ENCODE results near the gene MTAP. TPM values are rescaled to one million over a fixed set of nuclear protein-coding genes. Genes with fewer than 3 reads are reported as not detected.

The MTAP gene
- total RNA-seq, 1 experiment from 2014 or later = 326 TPM

- TF ChIP-seq CEBPB (IDR thresholded peaks at IDR 0.05; ENCODE audit: low read depth) = no peak
- no peak for TF ChIP-seq POLR2AphosphoS5 (IDR thresholded peaks at IDR 0.05; ENCODE audit: low read depth, low read length)
- no peak for TF ChIP-seq EZH2 (IDR thresholded peaks at IDR 0.05)
- no peak for TF ChIP-seq ATF3 (IDR thresholded peaks at IDR 0.05)
- no peak for TF ChIP-seq ZFX (IDR thresholded peaks at IDR 0.05)
- TF ChIP-seq TCF7L2 (IDR thresholded peaks at IDR 0.05; ENCODE audit: borderline replicate concordance, extremely low read depth, insufficient read depth, insufficient read length) = no peak
- no peak for TF ChIP-seq ZBTB33 (IDR thresholded peaks at IDR 0.05; ENCODE audit: extremely low read depth, insufficient replicate concordance, low read length)
- TF ChIP-seq ZNF274 (IDR thresholded peaks at IDR 0.05; ENCODE audit: low read depth, low read length) = no peak
- no peak for TF ChIP-seq SRF (IDR thresholded peaks at IDR 0.05; ENCODE audit: low read depth)
Measured at GRCh38 chr9:21964925-21965385, 162.5 kb downstream of the MTAP start (continued).

GRCh38 chr9:21965401-21965951, 163.0 kb downstream of the MTAP start:
- no peak overlapping the region for H3K4me3 ChIP-seq (replicated peaks in 1 of 2; ENCODE audit: low read depth in 1 of 2, low read length in 2 of 2)
- no peaks in the 10 kb centered on the region for H3K4me1 ChIP-seq (ENCODE audit: control insufficient read depth in 1 of 2, insufficient read depth in 2 of 2, low read length in 2 of 2)
- H4K20me1 ChIP-seq (ENCODE audit: insufficient read depth) = no peaks in the 10 kb centered on the region
- peak overlapping the region; percentile 41 for H3K4me2 ChIP-seq (ENCODE audit: low read length)
- H3K79me2 ChIP-seq (ENCODE audit: insufficient read depth, low read length) = no peaks in the 10 kb centered on the region
- no peak overlapping the region for H2AFZ ChIP-seq (ENCODE audit: low read depth, low read length, poor library complexity, severe bottlenecking)
- H3K27me3 ChIP-seq (ENCODE audit: insufficient read depth, low read length) = no peaks in the 10 kb centered on the region
- H3K9me2 ChIP-seq (ENCODE audit: insufficient read depth) = no peaks in the 10 kb centered on the region
- CTCF ChIA-PET = no interaction called here
- DNase-seq (ENCODE audit: low read depth, low spot score) (no peak), ATAC-seq (peak; percentile 81)
- BruUV-seq (replicated peaks) = no TSS peak
- H3K9me3 ChIP-seq (ENCODE audit: control insufficient read depth in 1 of 2, insufficient read depth in 1 of 2, low read depth in 1 of 2, low read length in 2 of 2) = no peaks in the 10 kb centered on the region
- RAD21 ChIA-PET (ENCODE audit: low non-redundant PET in 1 of 2, low total read pairs in 2 of 2, uncharacterized antibody in 2 of 2, unreplicated experiment in 2 of 2) = no interaction called here
- POLR2A ChIA-PET = no interaction called here
- H3K27ac ChIP-seq (ENCODE audit: low read depth, low read length) = no peak overlapping the region
- peaks cover 0 to 11% of the 10 kb centered on the region in 2 experiments; a peak in 1 of 4 replicates for H3K36me3 ChIP-seq (ENCODE audit: control insufficient read depth in 1 of 2, insufficient read depth in 2 of 2, low read length in 2 of 2)
- no peak overlapping the region for H3K9ac ChIP-seq (ENCODE audit: low read length)
- TF ChIP-seq CTCF (IDR thresholded peaks at IDR 0.05 in 2 of 3, conservative IDR thresholded peaks at IDR 0.05 in 1 of 3; ENCODE audit: borderline replicate concordance in 1 of 3, insufficient read depth in 1 of 3, low read depth in 2 of 3, low read length in 2 of 3) (peak in 2 of 3 experiments; percentile 16 to 24; a peak in 2 of 6 replicates), SRF (IDR thresholded peaks at IDR 0.05; ENCODE audit: low read depth) (no peak)
- intact Hi-C loops (cut with micrococcal nuclease) = no loop called here

Measured in HCT116 (cell line).